COLO668 (cell line): ENCODE results near the gene CLMP.

Experiments
- DNase-seq: peaks from one replicate; lab custom pipeline; 2025; ENCODE audit not compliant: unreplicated experiment; lab: John Stamatoyannopoulos, UW

Gene CLMP

GRCh38 chr11:123195188-123196059 is at the start of gene CLMP:
TSS of gene CLMP (minus strand) at chr11:123195248. CDS start at chr11:123194940, 308 bp downstream.
- no peak for DNase-seq

- DNase-seq = no peak
These were observed 47.0 kb upstream of the CLMP start for GRCh38 chr11:123241874-123242543.

GRCh38 chr11:123241294-123241693 is 46.2 kb upstream of the CLMP start:
- no peak for DNase-seq

GRCh38 chr11:123239191-123240150 is 44.4 kb upstream of the CLMP start:
- DNase-seq = no peak

GRCh38 chr11:123238297-123238696 is 43.2 kb upstream of the CLMP start:
- no peak for DNase-seq

GRCh38 chr11:123236879-123237278 is 41.8 kb upstream of the CLMP start:
- no peak for DNase-seq

- no peak for DNase-seq
These were observed 40.7 kb upstream of the CLMP start for GRCh38 chr11:123235656-123236261.

- peak; percentile 9 for DNase-seq
These were observed 40.1 kb upstream of the CLMP start for GRCh38 chr11:123235117-123235655.

GRCh38 chr11:123233975-123234334 is 38.9 kb upstream of the CLMP start:
- no peak for DNase-seq

GRCh38 chr11:123233280-123233974 is 38.4 kb upstream of the CLMP start:
- DNase-seq = no peak

- DNase-seq = no peak
These were observed 36.7 kb upstream of the CLMP start for GRCh38 chr11:123231777-123232176.

GRCh38 chr11:123231256-123231655 is 36.2 kb upstream of the CLMP start:
- DNase-seq = no peak

- DNase-seq = no peak
These were observed 35.3 kb upstream of the CLMP start for GRCh38 chr11:123230346-123230745.

GRCh38 chr11:123228496-123229163 is 33.6 kb upstream of the CLMP start:
- no peak for DNase-seq

GRCh38 chr11:123227763-123228495 is 32.9 kb upstream of the CLMP start:
- no peak for DNase-seq

- DNase-seq = no peak
These were observed 26.5 kb upstream of the CLMP start for GRCh38 chr11:123221584-123221983.

GRCh38 chr11:123221096-123221561 is 26.1 kb upstream of the CLMP start:
- no peak for DNase-seq

- DNase-seq = no peak
These were observed 24.1 kb upstream of the CLMP start for GRCh38 chr11:123219066-123219690.
